ENCODE measurements around the gene TSC1. TPM values are rescaled to one million over a fixed set of nuclear protein-coding genes. Genes with fewer than 3 reads are reported as not detected.

The TSC1 gene
- total and polyA plus RNA-seq, 7 donors = 4.2 to 55.9 (median 35.3) TPM

DNA sequence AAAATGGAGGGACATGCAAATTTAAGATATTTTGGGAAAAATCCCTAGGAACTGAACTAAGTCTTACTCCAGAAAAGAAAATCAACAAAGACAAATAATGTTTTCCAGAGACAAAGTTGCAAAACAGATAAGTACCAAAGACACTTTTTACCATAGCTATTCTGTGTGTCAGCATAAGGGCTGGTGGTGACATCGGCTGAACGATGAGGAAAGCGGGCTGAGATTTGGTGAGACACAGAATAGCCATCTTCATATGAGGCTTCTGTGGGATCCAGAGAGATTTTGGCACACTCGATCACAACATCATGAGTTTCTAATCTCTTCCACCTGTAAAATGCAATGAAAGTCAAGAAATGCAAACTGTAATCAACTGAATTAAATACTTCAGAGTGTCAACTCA, 32.3 kb downstream of the TSC1 start:
- Histone ChIP-seq H3K9me3 (no peaks in the 10 kb centered on the region), H3K36me3 (peaks cover 25 to 96% (median 48%) of the 10 kb centered on the region in 4 donors), H3K4me1 (no peaks in the 10 kb centered on the region), H3K27ac (no peak overlapping the region), H3K27me3 (no peaks in the 10 kb centered on the region), H3K4me3 (no peak overlapping the region)
- TF ChIP-seq POLR2AphosphoS5 (IDR thresholded peaks at IDR 0.05) (no peak), EP300 (IDR thresholded peaks at IDR 0.05) (no peak), POLR2A (IDR thresholded peaks at IDR 0.05) (no peak)
- TF ChIP-seq, protein P1, sequence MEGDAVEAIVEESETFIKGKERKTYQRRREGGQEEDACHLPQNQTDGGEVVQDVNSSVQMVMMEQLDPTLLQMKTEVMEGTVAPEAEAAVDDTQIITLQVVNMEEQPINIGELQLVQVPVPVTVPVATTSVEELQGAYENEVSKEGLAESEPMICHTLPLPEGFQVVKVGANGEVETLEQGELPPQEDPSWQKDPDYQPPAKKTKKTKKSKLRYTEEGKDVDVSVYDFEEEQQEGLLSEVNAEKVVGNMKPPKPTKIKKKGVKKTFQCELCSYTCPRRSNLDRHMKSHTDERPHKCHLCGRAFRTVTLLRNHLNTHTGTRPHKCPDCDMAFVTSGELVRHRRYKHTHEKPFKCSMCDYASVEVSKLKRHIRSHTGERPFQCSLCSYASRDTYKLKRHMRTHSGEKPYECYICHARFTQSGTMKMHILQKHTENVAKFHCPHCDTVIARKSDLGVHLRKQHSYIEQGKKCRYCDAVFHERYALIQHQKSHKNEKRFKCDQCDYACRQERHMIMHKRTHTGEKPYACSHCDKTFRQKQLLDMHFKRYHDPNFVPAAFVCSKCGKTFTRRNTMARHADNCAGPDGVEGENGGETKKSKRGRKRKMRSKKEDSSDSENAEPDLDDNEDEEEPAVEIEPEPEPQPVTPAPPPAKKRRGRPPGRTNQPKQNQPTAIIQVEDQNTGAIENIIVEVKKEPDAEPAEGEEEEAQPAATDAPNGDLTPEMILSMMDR (IDR thresholded peaks at IDR 0.05) = no peak
- intact Hi-C loops (cut with DNase I) = no loop called here
- 97 to 98% methylated on average over 4 of the region's 4 CpGs for WGBS, 2 donors
- no peak for DNase-seq

DNA sequence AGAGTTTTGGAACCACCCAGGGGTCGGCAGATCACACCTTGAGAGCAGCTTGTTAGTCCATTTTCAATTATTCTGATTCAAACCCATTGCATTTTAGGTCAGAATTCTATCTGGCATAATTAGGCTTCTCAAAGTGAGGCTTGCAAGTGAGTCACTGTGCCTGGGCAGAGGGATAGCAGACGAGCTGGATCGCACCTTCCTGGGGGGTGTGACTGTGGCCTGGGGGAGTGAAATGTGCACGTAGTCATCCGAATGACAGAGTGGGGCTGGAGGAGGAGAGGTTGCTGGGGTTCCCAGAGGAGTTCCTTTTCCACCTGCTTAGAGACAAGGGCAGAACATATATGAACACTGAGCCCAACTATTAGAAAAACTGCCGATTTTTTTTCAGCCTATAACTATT, 34.0 kb downstream of the TSC1 start:
- intact Hi-C loops (cut with DNase I) = no loop called here
- Histone ChIP-seq H3K27ac (no peak overlapping the region), H3K4me3 (no peak overlapping the region), H3K4me1 (no peaks in the 10 kb centered on the region), H3K9me3 (no peaks in the 10 kb centered on the region), H3K27me3 (no peaks in the 10 kb centered on the region), H3K36me3 (peaks cover 25 to 94% (median 44%) of the 10 kb centered on the region in 4 donors)
- no peak for DNase-seq
- TF ChIP-seq, protein P1 (IDR thresholded peaks at IDR 0.05) = no peak
- TF ChIP-seq POLR2A (IDR thresholded peaks at IDR 0.05) (no peak), POLR2AphosphoS5 (IDR thresholded peaks at IDR 0.05) (no peak), EP300 (IDR thresholded peaks at IDR 0.05) (no peak)
- 93 to 97% methylated on average over 6 of the region's 6 CpGs for WGBS, 2 donors

DNA sequence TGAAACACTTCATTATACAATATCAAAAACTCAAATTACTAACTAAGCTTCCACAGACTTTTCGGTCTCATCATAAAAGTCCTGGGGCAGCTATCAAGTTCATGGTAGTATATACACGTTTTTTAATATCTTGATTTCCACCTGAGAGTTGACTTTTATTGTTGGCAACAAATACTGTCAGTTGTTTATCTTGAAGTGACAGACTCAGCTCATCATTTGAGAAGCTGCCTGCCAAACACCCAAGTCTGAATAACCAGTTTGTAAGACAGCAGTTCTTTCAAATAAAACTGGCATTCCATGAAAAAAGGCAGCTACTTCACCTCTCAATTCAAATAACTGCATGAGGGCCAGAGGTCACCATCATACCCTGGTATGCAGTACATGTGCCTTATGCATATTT, 35.1 kb downstream of the TSC1 start:
- intact Hi-C loops (cut with DNase I) = no loop called here
- no peak for TF ChIP-seq POLR2AphosphoS5 (IDR thresholded peaks at IDR 0.05)
- no peak for TF ChIP-seq EP300 (IDR thresholded peaks at IDR 0.05)
- TF ChIP-seq POLR2A (IDR thresholded peaks at IDR 0.05) = no peak
- TF ChIP-seq, protein P1 (IDR thresholded peaks at IDR 0.05) = no peak

DNA sequence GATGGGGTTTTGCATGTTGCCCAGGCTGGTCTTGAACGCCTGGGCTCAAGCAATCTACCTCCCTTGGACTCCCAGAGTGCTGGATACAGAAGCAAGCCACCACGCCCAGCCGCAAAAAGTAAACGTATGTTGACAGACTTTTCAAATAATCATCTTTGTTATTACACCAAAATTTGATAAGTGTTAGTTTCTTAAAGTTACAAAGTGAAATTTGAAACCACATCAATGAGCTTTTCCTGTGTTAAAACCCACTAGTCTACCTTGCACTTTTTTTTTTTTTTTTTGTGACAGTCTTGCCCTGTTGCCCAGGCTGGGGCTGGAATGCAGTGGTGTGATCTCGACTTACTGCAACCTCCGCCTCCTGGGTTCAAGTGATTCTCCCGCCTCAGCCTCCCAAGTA, 35.8 kb downstream of the TSC1 start:
- H3K4me1 ChIP-seq = no peaks in the 10 kb centered on the region
- no peaks in the 10 kb centered on the region for H3K27me3 ChIP-seq
- WGBS, 2 donors = 62 to 72% methylated on average over 7 of the region's 7 CpGs
- no peak for TF ChIP-seq EP300 (IDR thresholded peaks at IDR 0.05)
- TF ChIP-seq POLR2A (IDR thresholded peaks at IDR 0.05) = no peak
- TF ChIP-seq, protein P1 (IDR thresholded peaks at IDR 0.05) = no peak
- no peak for TF ChIP-seq POLR2AphosphoS5 (IDR thresholded peaks at IDR 0.05)
- no peak for DNase-seq
- H3K9me3 ChIP-seq = no peaks in the 10 kb centered on the region
- intact Hi-C loops (cut with DNase I) = no loop called here
- H3K4me3 ChIP-seq = no peak overlapping the region
- H3K27ac ChIP-seq = no peak overlapping the region
- H3K36me3 ChIP-seq = peaks cover 30 to 95% (median 46%) of the 10 kb centered on the region in 4 donors

More for the DNA sequence above, 35.1 kb downstream of the TSC1 start:
- H3K9me3 ChIP-seq = no peaks in the 10 kb centered on the region
- DNase-seq = no peak
- no peak overlapping the region for H3K4me3 ChIP-seq
- peaks cover 23 to 94% (median 42%) of the 10 kb centered on the region in 4 donors for H3K36me3 ChIP-seq
- WGBS, 2 donors = 77 to 89% methylated on average over 2 of the region's 2 CpGs
- H3K4me1 ChIP-seq = no peaks in the 10 kb centered on the region
- no peak overlapping the region for H3K27ac ChIP-seq
- H3K27me3 ChIP-seq = no peaks in the 10 kb centered on the region

DNA sequence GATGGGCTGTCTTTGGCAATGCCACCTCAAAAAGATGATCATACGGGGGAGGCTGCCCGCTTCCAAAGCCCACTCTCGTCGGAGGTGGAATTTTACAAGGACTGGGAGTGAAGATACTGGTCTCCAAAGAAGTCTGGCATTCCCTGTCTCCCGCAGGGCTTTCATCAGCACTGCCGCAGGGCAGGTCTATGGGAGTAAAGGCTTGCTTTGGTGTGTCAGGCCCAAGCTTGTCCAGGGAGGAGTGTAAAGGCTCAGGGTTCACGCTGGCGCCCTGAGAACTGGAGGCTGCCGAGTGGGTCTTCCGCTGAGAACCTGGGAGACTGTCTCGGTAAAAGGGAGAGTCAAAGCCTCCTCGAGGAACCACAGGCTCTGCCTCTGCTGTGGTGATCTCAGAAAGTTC, 38.7 kb downstream of the TSC1 start:
- Histone ChIP-seq H3K4me3 (no peak overlapping the region), H3K27ac (no peak overlapping the region), H3K9me3 (no peaks in the 10 kb centered on the region), H3K27me3 (no peaks in the 10 kb centered on the region), H3K4me1 (no peaks in the 10 kb centered on the region), H3K36me3 (peaks cover 25 to 94% (median 45%) of the 10 kb centered on the region in 4 donors)
- WGBS, 2 donors = 93 to 95% methylated on average over 12 of the region's 12 CpGs
- no peak for DNase-seq
- TF ChIP-seq POLR2AphosphoS5 (IDR thresholded peaks at IDR 0.05) (no peak), EP300 (IDR thresholded peaks at IDR 0.05) (no peak), POLR2A (IDR thresholded peaks at IDR 0.05) (no peak)
- TF ChIP-seq, protein P1 (IDR thresholded peaks at IDR 0.05) = no peak
- intact Hi-C loops (cut with DNase I) = no loop called here
